ENCODE data around the gene NACC1. TPM values are rescaled to one million over a fixed set of nuclear protein-coding genes. Genes with fewer than 3 reads are reported as not detected.

The NACC1 gene
- total and polyA plus RNA-seq, 2 of the 13 experiments (the other 11 are each of a cell fraction or from before 2014, with no cell fraction given), result 31.8 to 42.3 TPM

DNA sequence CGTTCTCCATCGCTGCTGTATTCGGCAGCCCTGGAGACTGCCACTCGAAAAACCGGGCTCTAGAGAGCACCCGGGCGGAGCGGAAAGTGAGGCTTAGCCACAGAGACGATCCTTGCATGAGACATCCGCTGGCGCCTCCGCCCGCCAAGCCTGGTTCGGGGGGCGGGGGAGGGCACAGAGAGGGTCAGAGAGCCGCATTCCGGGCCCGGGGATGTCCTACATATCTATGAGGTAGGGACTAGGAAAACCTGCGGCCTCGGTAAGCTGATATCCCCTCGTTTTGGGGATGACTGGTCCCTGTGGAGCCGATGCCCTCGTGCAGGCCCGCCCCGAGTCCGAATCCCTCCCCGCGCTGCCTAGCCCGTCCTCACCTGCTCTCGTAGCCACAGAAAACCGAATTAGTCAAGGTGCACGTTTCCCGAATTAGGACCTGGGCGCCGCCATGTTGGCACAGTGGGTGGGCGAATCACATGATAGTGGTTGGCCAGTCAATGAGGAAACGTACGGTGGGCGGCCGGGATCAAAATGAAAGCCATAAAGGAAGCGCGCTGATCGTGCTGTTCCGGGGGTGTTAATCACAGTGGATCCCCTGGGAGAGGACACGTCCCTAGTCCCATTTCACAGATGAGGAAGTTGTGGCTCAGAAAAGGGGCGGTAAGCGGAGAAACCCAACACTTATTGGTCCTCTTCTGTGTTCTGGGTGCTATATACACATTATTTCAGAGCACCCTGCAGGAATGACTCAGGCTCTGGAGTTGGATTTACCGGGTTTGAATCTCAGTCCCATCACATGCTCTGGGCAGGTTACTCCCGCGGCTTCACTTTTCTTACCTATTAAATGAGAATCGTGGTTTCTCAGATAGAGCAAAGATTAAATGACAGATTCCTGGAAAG is 1.5 kb upstream of the NACC1 start, which contains the start of gene TRMT1 (continued):
- TF ChIP-seq TBL1XR1 (IDR thresholded peaks at IDR 0.05; ENCODE audit: borderline replicate concordance, low read length, partially characterized antibody), result peak; percentile 17
- TF ChIP-seq MEIS1 (CRISPR knock-in tag; IDR thresholded peaks at IDR 0.05; ENCODE audit: borderline replicate concordance), result no peak
- peak; percentile 93 for TF ChIP-seq ZNF839 (CRISPR knock-in tag; IDR thresholded peaks at IDR 0.05; ENCODE audit: borderline replicate concordance)
- no peak for TF ChIP-seq ZNF510 (CRISPR knock-in tag; IDR thresholded peaks at IDR 0.05; ENCODE audit: low read depth)
- TF ChIP-seq, protein P1, sequence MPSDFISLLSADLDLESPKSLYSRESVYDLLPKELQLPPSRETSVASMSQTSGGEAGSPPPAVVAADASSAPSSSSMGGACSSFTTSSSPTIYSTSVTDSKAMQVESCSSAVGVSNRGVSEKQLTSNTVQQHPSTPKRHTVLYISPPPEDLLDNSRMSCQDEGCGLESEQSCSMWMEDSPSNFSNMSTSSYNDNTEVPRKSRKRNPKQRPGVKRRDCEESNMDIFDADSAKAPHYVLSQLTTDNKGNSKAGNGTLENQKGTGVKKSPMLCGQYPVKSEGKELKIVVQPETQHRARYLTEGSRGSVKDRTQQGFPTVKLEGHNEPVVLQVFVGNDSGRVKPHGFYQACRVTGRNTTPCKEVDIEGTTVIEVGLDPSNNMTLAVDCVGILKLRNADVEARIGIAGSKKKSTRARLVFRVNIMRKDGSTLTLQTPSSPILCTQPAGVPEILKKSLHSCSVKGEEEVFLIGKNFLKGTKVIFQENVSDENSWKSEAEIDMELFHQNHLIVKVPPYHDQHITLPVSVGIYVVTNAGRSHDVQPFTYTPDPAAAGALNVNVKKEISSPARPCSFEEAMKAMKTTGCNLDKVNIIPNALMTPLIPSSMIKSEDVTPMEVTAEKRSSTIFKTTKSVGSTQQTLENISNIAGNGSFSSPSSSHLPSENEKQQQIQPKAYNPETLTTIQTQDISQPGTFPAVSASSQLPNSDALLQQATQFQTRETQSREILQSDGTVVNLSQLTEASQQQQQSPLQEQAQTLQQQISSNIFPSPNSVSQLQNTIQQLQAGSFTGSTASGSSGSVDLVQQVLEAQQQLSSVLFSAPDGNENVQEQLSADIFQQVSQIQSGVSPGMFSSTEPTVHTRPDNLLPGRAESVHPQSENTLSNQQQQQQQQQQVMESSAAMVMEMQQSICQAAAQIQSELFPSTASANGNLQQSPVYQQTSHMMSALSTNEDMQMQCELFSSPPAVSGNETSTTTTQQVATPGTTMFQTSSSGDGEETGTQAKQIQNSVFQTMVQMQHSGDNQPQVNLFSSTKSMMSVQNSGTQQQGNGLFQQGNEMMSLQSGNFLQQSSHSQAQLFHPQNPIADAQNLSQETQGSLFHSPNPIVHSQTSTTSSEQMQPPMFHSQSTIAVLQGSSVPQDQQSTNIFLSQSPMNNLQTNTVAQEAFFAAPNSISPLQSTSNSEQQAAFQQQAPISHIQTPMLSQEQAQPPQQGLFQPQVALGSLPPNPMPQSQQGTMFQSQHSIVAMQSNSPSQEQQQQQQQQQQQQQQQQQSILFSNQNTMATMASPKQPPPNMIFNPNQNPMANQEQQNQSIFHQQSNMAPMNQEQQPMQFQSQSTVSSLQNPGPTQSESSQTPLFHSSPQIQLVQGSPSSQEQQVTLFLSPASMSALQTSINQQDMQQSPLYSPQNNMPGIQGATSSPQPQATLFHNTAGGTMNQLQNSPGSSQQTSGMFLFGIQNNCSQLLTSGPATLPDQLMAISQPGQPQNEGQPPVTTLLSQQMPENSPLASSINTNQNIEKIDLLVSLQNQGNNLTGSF (CRISPR knock-in tag; IDR thresholded peaks at IDR 0.05), result no peak
- TF ChIP-seq POGK (CRISPR knock-in tag; conservative IDR thresholded peaks at IDR 0.05), result peak; percentile 46; the same call in 1 of the 2 replicates
- TF ChIP-seq ZFP91 (CRISPR knock-in tag; IDR thresholded peaks at IDR 0.05; ENCODE audit: borderline replicate concordance), result peak; percentile 91
- no peak for TF ChIP-seq ZBTB3 (CRISPR knock-in tag; IDR thresholded peaks at IDR 0.05; ENCODE audit: borderline replicate concordance, low read depth)
- TF ChIP-seq RFXAP (CRISPR knock-in tag; IDR thresholded peaks at IDR 0.05; ENCODE audit: borderline replicate concordance), result peak; percentile 74; the same call in 1 of the 2 replicates
- TF ChIP-seq, protein P2, sequence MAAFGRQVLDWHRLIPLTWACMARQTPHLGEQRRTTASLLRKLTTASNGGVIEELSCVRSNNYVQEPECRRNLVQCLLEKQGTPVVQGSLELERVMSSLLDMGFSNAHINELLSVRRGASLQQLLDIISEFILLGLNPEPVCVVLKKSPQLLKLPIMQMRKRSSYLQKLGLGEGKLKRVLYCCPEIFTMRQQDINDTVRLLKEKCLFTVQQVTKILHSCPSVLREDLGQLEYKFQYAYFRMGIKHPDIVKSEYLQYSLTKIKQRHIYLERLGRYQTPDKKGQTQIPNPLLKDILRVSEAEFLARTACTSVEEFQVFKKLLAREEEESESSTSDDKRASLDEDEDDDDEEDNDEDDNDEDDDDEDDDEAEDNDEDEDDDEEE (CRISPR knock-in tag; IDR thresholded peaks at IDR 0.05), result no peak
- no peak for TF ChIP-seq RFX3 (CRISPR knock-in tag; IDR thresholded peaks at IDR 0.05)
- TF ChIP-seq ZFY (CRISPR knock-in tag; IDR thresholded peaks at IDR 0.05), result peak; percentile 84
- peak; percentile 100 for TF ChIP-seq MXI1 (IDR thresholded peaks at IDR 0.05; ENCODE audit: borderline replicate concordance, low read depth, low read length)
- no peak for TF ChIP-seq ZNF597 (CRISPR knock-in tag; IDR thresholded peaks at IDR 0.05)
- peak; percentile 81 for TF ChIP-seq CREM (IDR thresholded peaks at IDR 0.05)
- TF ChIP-seq CREM (CRISPR knock-in tag; IDR thresholded peaks at IDR 0.05), result no peak
- no peak for TF ChIP-seq SOX6 (IDR thresholded peaks at IDR 0.05)
- peak; percentile 42; the same call in 1 of the 2 replicates for TF ChIP-seq SOX6 (CRISPR knock-in tag; IDR thresholded peaks at IDR 0.05)

Data from HepG2 (cell line).